ENCODE results near the gene CNDP1. TPM values are rescaled to one million over a fixed set of nuclear protein-coding genes. Genes with fewer than 3 reads are reported as not detected.

The CNDP1 gene
- polyA plus RNA-seq, 3 donors from 2014 or later = not detected

DNA sequence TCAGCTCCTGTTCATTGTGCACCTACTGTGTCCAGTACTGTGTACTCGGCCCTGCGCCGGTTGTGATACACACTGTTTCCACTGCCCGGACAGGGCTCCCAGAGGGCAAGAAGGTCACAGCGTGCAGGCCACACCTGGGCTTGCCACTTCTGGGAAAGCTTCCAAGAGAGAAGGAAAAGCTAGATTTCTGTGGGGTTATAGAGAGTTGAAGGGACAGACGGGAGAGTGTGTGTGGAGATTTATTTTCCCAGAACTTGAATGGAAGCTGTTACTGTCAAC, 3.8 kb upstream of the CNDP1 start:
- Mint-ChIP-seq H3K27me3 (ENCODE audit: low read depth in 3 of 3) (peaks cover 0 to 2% (median 0%) of the 10 kb centered on the region in 3 donors), H3K4me1 (no peaks in the 10 kb centered on the region), H3K36me3 (peaks cover 0 to 4% (median 0%) of the 10 kb centered on the region in 3 donors), H3K4me3 (no peak overlapping the region), H3K9me3 (peaks cover 0 to 4% (median 0%) of the 10 kb centered on the region in 6 donors), H3K27ac (no peak overlapping the region)
- no peak for DNase-seq

GRCh38 chr18:74531043-74531442, 3.3 kb upstream of the CNDP1 start:
- Mint-ChIP-seq H3K27ac (no peak overlapping the region), H3K4me3 (no peak overlapping the region), H3K36me3 (peaks cover 0 to 4% (median 0%) of the 10 kb centered on the region in 3 donors), H3K27me3 (ENCODE audit: low read depth in 3 of 3) (peaks cover 0 to 2% (median 0%) of the 10 kb centered on the region in 3 donors), H3K9me3 (peaks cover 0 to 4% (median 0%) of the 10 kb centered on the region in 6 donors), H3K4me1 (no peaks in the 10 kb centered on the region)
- no peak for DNase-seq

GRCh38 chr18:74532511-74533025, 1.7 kb upstream of the CNDP1 start:
- no peak overlapping the region for H3K27ac Mint-ChIP-seq
- no peaks in the 10 kb centered on the region for H3K4me1 Mint-ChIP-seq
- peaks cover 0 to 4% (median 0%) of the 10 kb centered on the region in 6 donors for H3K9me3 Mint-ChIP-seq
- H3K27me3 Mint-ChIP-seq (ENCODE audit: low read depth in 3 of 3) = peaks cover 0 to 2% (median 0%) of the 10 kb centered on the region in 3 donors
- no peak overlapping the region for H3K4me3 Mint-ChIP-seq
- no peak for DNase-seq
- H3K36me3 Mint-ChIP-seq = peaks cover 0 to 4% (median 0%) of the 10 kb centered on the region in 3 donors

- Mint-ChIP-seq H3K36me3 (peaks cover 0 to 4% (median 0%) of the 10 kb centered on the region in 3 donors), H3K27ac (no peak overlapping the region), H3K4me3 (no peak overlapping the region), H3K27me3 (ENCODE audit: low read depth in 3 of 3) (peaks cover 0 to 2% (median 0%) of the 10 kb centered on the region in 3 donors), H3K4me1 (no peaks in the 10 kb centered on the region), H3K9me3 (peaks cover 0 to 4% (median 0%) of the 10 kb centered on the region in 6 donors)
- DNase-seq = no peak
Measured at GRCh38 chr18:74533666-74534065, 634 bp upstream of the CNDP1 start.

DNA sequence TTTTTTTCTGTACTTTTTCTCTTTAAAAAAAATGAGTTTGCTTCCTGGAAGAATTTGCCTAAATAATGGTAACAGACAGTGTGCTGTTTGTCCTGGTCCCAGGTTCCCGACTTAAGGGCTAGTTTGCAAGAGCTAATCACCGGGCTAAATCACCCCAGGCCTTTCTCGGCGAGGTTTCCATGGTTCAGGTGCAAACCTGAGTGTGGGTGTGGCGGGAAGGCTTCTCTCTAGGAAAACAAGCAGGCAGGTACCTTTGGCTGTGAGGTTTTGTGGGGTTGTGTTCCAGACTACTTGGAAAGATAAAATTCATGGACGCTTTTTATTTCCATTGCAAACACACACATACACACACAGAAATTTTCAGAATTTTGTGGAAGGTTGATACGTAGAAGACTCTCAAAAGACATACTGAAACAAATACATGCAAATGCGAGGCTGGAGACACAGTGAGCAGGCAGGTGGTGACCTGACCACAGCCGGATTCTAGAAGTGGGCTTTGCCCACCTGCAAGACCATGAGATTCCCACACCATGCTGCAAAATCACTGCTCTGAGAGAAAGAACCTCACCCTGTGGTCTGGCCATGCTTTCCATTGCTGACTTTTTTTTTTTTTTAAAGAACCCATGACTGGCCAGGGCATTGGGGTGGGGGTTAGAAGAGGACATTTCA, 815 bp downstream of the CNDP1 start:
- H3K4me3 Mint-ChIP-seq = no peak overlapping the region
- DNase-seq = no peak
- H3K36me3 Mint-ChIP-seq = peaks cover 0 to 4% (median 0%) of the 10 kb centered on the region in 3 donors
- peaks cover 0 to 4% (median 0%) of the 10 kb centered on the region in 6 donors for H3K9me3 Mint-ChIP-seq
- no peaks in the 10 kb centered on the region for H3K27me3 Mint-ChIP-seq (ENCODE audit: low read depth in 3 of 3)
- H3K4me1 Mint-ChIP-seq = no peaks in the 10 kb centered on the region
- peak overlapping the region in 1 of 6 donors; percentile 28 for H3K27ac Mint-ChIP-seq

GRCh38 chr18:74539289-74539688, 5.0 kb downstream of the CNDP1 start:
- no peak for DNase-seq
- H3K27me3 Mint-ChIP-seq (ENCODE audit: low read depth in 3 of 3) = no peaks in the 10 kb centered on the region
- no peaks in the 10 kb centered on the region for H3K36me3 Mint-ChIP-seq
- H3K27ac Mint-ChIP-seq = no peak overlapping the region
- H3K4me1 Mint-ChIP-seq = peaks cover 0 to 3% of the 10 kb centered on the region in 2 donors
- no peaks in the 10 kb centered on the region for H3K9me3 Mint-ChIP-seq
- no peak overlapping the region for H3K4me3 Mint-ChIP-seq

DNA sequence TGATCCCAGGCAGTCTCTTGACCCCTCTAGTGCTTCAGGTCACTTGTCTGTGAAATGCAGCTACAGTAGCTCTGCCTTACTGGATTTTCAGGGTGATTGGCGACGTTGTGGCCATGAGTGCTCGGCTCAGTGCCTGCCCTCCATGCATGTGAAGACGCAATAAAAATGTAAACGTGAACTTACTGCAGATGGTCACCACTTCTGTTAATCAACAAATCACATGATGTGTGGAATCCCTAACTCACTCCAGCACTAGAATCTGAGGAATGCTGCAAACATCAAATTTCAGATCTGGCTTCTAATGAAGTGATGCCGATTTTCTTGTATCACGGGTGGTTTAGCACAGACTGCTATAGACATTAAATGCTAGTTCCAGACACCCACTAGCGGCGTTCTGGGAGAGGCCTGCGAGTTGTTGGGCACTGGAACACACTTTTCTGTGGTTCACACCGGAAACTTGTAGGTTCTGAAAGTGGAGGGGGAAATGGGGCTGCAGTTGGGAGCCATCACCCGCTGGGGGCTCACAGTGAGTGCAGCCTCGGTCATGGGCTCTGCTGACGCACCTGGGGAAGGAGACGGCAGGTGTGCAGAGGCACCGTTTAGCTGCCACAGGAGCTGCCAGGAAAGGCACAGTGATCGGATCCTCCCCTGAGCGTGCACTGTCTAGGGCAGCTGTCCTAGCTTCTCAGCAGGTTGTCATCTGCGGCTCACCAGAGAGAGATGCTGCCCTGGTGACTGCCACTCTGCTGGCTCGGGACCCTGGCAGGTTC, 6.5 kb downstream of the CNDP1 start:
- Mint-ChIP-seq H3K27me3 (ENCODE audit: low read depth in 3 of 3) (no peaks in the 10 kb centered on the region), H3K36me3 (no peaks in the 10 kb centered on the region), H3K9me3 (no peaks in the 10 kb centered on the region), H3K4me1 (peaks cover 0 to 3% of the 10 kb centered on the region in 2 donors), H3K4me3 (peak overlapping the region in 3 of 5 donors; percentile 27 to 81 (median 59)), H3K27ac (peak overlapping the region in 2 of 6 donors; percentile 28 to 65)
- DNase-seq = peak in 2 of 3 donors; percentile 10 to 32

GRCh38 chr18:74541703-74542555, 7.6 kb downstream of the CNDP1 start:
- no peak for DNase-seq
- peaks cover 0 to 2% (median 0%) of the 10 kb centered on the region in 3 donors for H3K27me3 Mint-ChIP-seq (ENCODE audit: low read depth in 3 of 3)
- H3K4me1 Mint-ChIP-seq = peaks cover 0 to 3% of the 10 kb centered on the region in 2 donors
- no peaks in the 10 kb centered on the region for H3K9me3 Mint-ChIP-seq
- no peaks in the 10 kb centered on the region for H3K36me3 Mint-ChIP-seq
- no peak overlapping the region for H3K27ac Mint-ChIP-seq
- H3K4me3 Mint-ChIP-seq = no peak overlapping the region

DNA sequence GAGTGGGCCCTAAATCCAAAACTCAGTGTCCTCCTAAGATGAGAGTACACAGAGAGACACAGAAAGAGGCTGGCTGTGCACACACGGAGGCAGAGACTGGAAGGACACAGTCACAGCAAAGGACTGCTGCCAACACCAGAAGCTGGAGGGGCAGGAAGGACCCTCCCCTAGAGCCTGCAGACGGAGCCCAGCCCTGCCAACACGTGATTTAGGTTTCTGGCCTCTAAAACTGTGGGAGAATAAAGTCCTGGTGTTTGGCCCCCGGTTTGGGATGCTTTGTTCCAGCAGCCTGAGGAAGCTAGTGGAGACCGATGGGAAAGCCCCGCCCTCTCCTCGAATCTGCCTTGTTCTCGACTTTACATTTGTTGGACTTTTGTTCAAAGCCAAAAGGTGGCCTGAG, 10.6 kb downstream of the CNDP1 start:
- DNase-seq = no peak
- peaks cover 0 to 6% (median 0%) of the 10 kb centered on the region in 3 donors for H3K36me3 Mint-ChIP-seq
- H3K27ac Mint-ChIP-seq = no peak overlapping the region
- peaks cover 0 to 3% of the 10 kb centered on the region in 2 donors for H3K4me1 Mint-ChIP-seq
- H3K4me3 Mint-ChIP-seq = no peak overlapping the region
- peaks cover 0 to 7% (median 0%) of the 10 kb centered on the region in 3 donors for H3K27me3 Mint-ChIP-seq (ENCODE audit: low read depth in 3 of 3)
- H3K9me3 Mint-ChIP-seq = peaks cover 0 to 7% (median 3%) of the 10 kb centered on the region in 6 donors

GRCh38 chr18:74546007-74546406, 11.7 kb downstream of the CNDP1 start:
- H3K4me1 Mint-ChIP-seq = no peaks in the 10 kb centered on the region
- peaks cover 0 to 6% (median 0%) of the 10 kb centered on the region in 3 donors for H3K36me3 Mint-ChIP-seq
- H3K27ac Mint-ChIP-seq = no peak overlapping the region
- H3K9me3 Mint-ChIP-seq = peaks cover 0 to 7% (median 3%) of the 10 kb centered on the region in 6 donors
- no peak for DNase-seq
- peaks cover 0 to 7% (median 0%) of the 10 kb centered on the region in 3 donors for H3K27me3 Mint-ChIP-seq (ENCODE audit: low read depth in 3 of 3)
- H3K4me3 Mint-ChIP-seq = no peak overlapping the region

DNA sequence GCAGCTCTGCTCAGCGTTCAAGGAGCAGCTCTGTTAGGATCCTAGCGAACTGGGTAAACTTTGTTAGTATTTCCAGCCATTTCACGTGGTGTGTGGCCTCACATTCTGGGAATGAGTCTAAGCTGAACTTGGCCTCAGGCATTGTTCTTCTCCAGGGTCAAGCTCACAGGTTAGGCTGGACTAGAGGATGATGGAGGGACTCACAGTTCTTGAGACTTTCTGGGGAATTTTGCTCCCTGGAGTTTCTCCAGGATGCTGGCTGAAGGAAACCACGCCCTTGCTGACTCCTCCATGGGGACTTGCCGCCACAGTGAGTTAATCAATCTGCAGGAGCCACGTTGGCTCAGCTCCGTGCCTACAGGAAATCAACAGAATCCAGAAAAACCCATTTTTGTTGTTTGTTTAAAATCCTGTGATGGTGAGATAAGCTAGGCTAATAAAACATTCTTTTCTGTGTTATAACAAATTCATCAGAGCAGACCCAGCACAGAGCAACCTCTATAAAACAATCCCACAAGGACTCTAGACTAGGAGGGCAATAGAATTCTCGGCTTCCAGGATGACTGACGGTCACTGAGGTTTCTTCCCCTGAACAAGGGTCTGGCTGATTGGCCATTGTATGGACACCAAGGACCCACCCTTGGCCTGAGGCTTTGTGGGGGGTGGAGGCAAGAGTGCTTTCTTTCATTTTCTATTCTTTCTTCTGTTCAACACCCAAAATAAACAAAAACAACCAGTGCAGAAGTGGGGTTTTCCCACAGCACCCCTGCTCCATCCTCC, 12.6 kb downstream of the CNDP1 start:
- H3K27me3 Mint-ChIP-seq (ENCODE audit: low read depth in 3 of 3) = peaks cover 0 to 9% (median 2%) of the 10 kb centered on the region in 3 donors
- no peaks in the 10 kb centered on the region for H3K4me1 Mint-ChIP-seq
- H3K4me3 Mint-ChIP-seq = no peak overlapping the region
- no peak overlapping the region for H3K27ac Mint-ChIP-seq
- DNase-seq = no peak
- peaks cover 0 to 6% (median 0%) of the 10 kb centered on the region in 3 donors for H3K36me3 Mint-ChIP-seq
- peaks cover 0 to 7% (median 3%) of the 10 kb centered on the region in 6 donors for H3K9me3 Mint-ChIP-seq

DNA sequence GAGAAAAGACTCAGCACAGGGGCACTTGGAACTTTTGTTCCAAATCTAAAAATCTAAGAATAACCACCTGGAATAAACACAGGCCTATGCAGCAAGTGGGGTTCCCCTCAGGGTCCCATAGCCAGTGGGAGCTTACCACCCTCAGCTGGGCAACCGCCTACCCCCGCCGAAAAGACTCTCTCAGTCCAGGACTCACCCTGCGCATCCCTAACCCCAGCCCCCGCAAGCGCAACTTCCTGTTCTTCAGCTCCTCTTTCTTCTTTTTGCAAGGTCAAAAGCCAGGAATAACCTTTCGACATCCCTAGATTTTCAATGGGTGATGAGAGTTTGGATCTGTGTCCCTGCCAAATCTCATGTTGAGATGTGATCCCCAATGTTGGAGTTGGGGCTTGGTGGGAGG, 13.6 kb downstream of the CNDP1 start:
- no peaks in the 10 kb centered on the region for H3K4me1 Mint-ChIP-seq
- no peak overlapping the region for H3K27ac Mint-ChIP-seq
- H3K4me3 Mint-ChIP-seq = no peak overlapping the region
- H3K9me3 Mint-ChIP-seq = peaks cover 0 to 7% (median 3%) of the 10 kb centered on the region in 6 donors
- DNase-seq = no peak
- peaks cover 0 to 9% (median 2%) of the 10 kb centered on the region in 3 donors for H3K27me3 Mint-ChIP-seq (ENCODE audit: low read depth in 3 of 3)
- peaks cover 0 to 6% (median 0%) of the 10 kb centered on the region in 3 donors for H3K36me3 Mint-ChIP-seq

Data from immature natural killer cell (primary cell).